Muscle layer of colon (tissue), 2 donors: ENCODE measurements around the gene ELP1.
"Not testable (repeated sequence)": the region's sequence is repeated elsewhere in the genome, so short reads cannot be mapped to it uniquely, and the experiment has no call there.

Experiments
- H3K27ac ChIP-seq: one replicate; pipeline ENCODE4 v1.7.0; 2013; ENCODE audit warnings: low read depth, mild to moderate bottlenecking, low read length, moderate library complexity
- H3K27me3 ChIP-seq, 2 donors: one replicate each; pipeline ENCODE4 v1.7.0; 2013; ENCODE audit warnings: low read length in 2 of 2, mild to moderate bottlenecking in 2 of 2; ENCODE audit not compliant: insufficient read depth in 2 of 2, control insufficient read depth in 1 of 2
- H3K36me3 ChIP-seq: one replicate; pipeline ENCODE4 v1.7.0; 2013; ENCODE audit warnings: mild to moderate bottlenecking, low read length; ENCODE audit not compliant: insufficient read depth
- H3K4me1 ChIP-seq: one replicate; pipeline ENCODE4 v1.7.0; 2013; ENCODE audit warnings: mild to moderate bottlenecking, low read length; ENCODE audit not compliant: insufficient read depth
- H3K4me3 ChIP-seq, 2 donors: one replicate each; pipeline ENCODE4 v1.7.0; 2013; ENCODE audit warnings: low read length in 2 of 2, low read depth in 1 of 2, mild to moderate bottlenecking in 1 of 2, moderate library complexity in 1 of 2
- H3K9ac ChIP-seq: one replicate; pipeline ENCODE4 v1.7.0; 2013; ENCODE audit warnings: low read length
- H3K9me3 ChIP-seq: one replicate; pipeline ENCODE4 v1.7.0; 2013; ENCODE audit warnings: mild to moderate bottlenecking, low read length
- donor health status: abdominal sarcoma.
- donor health status: Adenocarcinoma of cecum.

The ELP1 gene

GRCh38 chr9:108921200-108921599 lies 12.7 kb downstream of the ELP1 start:
- Histone ChIP-seq H3K4me1 (no peaks in the 10 kb centered on the region), H3K36me3 (peaks cover 62% of the 10 kb centered on the region), H3K9me3 (no peaks in the 10 kb centered on the region)

GRCh38 chr9:108920401-108920800 lies 13.5 kb downstream of the ELP1 start:
- not testable (repeated sequence) for H3K9me3 ChIP-seq, H3K27ac ChIP-seq, H3K4me3 ChIP-seq, H3K27me3 ChIP-seq, H3K9ac ChIP-seq, H3K4me1 ChIP-seq
- H3K36me3 ChIP-seq = peaks cover 60% of the 10 kb centered on the region

More at GRCh38 chr9:108921200-108921599, 12.7 kb downstream of the ELP1 start:
- no peaks in the 10 kb centered on the region for H3K27me3 ChIP-seq
- H3K4me3 ChIP-seq = no peak overlapping the region
- no peak overlapping the region for H3K27ac ChIP-seq
- no peak overlapping the region for H3K9ac ChIP-seq

- Histone ChIP-seq H3K36me3 (peaks cover 56% of the 10 kb centered on the region), H3K9ac (no peak overlapping the region), H3K4me3 (no peak overlapping the region), H3K27ac (no peak overlapping the region), H3K9me3 (no peaks in the 10 kb centered on the region), H3K4me1 (no peaks in the 10 kb centered on the region), H3K27me3 (no peaks in the 10 kb centered on the region)
These were observed 14.4 kb downstream of the ELP1 start for GRCh38 chr9:108919517-108919916.

- H3K27ac ChIP-seq = no peak overlapping the region
- H3K9me3 ChIP-seq = no peaks in the 10 kb centered on the region
- no peak overlapping the region for H3K9ac ChIP-seq
- peaks cover 55% of the 10 kb centered on the region for H3K36me3 ChIP-seq
- H3K4me3 ChIP-seq = no peak overlapping the region
- no peaks in the 10 kb centered on the region for H3K27me3 ChIP-seq
- H3K4me1 ChIP-seq = no peaks in the 10 kb centered on the region
These were observed 20.5 kb downstream of the ELP1 start for GRCh38 chr9:108913391-108913790.

GRCh38 chr9:108911820-108912219 lies 22.1 kb downstream of the ELP1 start:
- Histone ChIP-seq H3K9me3 (no peaks in the 10 kb centered on the region), H3K4me1 (no peaks in the 10 kb centered on the region), H3K36me3 (peaks cover 55% of the 10 kb centered on the region), H3K9ac (no peak overlapping the region), H3K27me3 (no peaks in the 10 kb centered on the region), H3K4me3 (no peak overlapping the region), H3K27ac (no peak overlapping the region)

GRCh38 chr9:108910914-108911313 lies 23.0 kb downstream of the ELP1 start:
- Histone ChIP-seq H3K9me3 (no peaks in the 10 kb centered on the region), H3K27ac (no peak overlapping the region), H3K9ac (no peak overlapping the region), H3K4me1 (no peaks in the 10 kb centered on the region), H3K36me3 (peaks cover 62% of the 10 kb centered on the region), H3K27me3 (no peaks in the 10 kb centered on the region), H3K4me3 (no peak overlapping the region)

- Histone ChIP-seq H3K36me3 (peaks cover 63% of the 10 kb centered on the region), H3K9me3 (no peaks in the 10 kb centered on the region), H3K27me3 (no peaks in the 10 kb centered on the region), H3K9ac (no peak overlapping the region), H3K4me1 (no peaks in the 10 kb centered on the region), H3K27ac (no peak overlapping the region), H3K4me3 (no peak overlapping the region)
These were observed 23.5 kb downstream of the ELP1 start for GRCh38 chr9:108910402-108910801.

- H3K27ac ChIP-seq = no peak overlapping the region
- H3K9me3 ChIP-seq = no peaks in the 10 kb centered on the region
- H3K9ac ChIP-seq = no peak overlapping the region
- H3K4me3 ChIP-seq = no peak overlapping the region
- H3K36me3 ChIP-seq = peaks cover 77% of the 10 kb centered on the region
- no peaks in the 10 kb centered on the region for H3K27me3 ChIP-seq
- no peaks in the 10 kb centered on the region for H3K4me1 ChIP-seq
These were observed 28.4 kb downstream of the ELP1 start for GRCh38 chr9:108905494-108905893.

- peaks cover 82% of the 10 kb centered on the region for H3K36me3 ChIP-seq
These were observed 29.8 kb downstream of the ELP1 start for GRCh38 chr9:108904161-108904560.

GRCh38 chr9:108903420-108904103 lies 30.4 kb downstream of the ELP1 start:
- Histone ChIP-seq H3K9ac (no peak overlapping the region), H3K9me3 (no peaks in the 10 kb centered on the region), H3K27ac (no peak overlapping the region), H3K36me3 (peaks cover 80% of the 10 kb centered on the region), H3K27me3 (no peaks in the 10 kb centered on the region), H3K4me3 (no peak overlapping the region), H3K4me1 (no peaks in the 10 kb centered on the region)

More at GRCh38 chr9:108904161-108904560, 29.8 kb downstream of the ELP1 start:
- H3K27me3 ChIP-seq = no peaks in the 10 kb centered on the region
- no peak overlapping the region for H3K27ac ChIP-seq
- no peaks in the 10 kb centered on the region for H3K9me3 ChIP-seq
- no peak overlapping the region for H3K4me3 ChIP-seq
- no peaks in the 10 kb centered on the region for H3K4me1 ChIP-seq
- no peak overlapping the region for H3K9ac ChIP-seq

GRCh38 chr9:108900176-108900575 lies 33.7 kb downstream of the ELP1 start:
- peaks cover 70% of the 10 kb centered on the region for H3K36me3 ChIP-seq
- H3K9me3 ChIP-seq = no peaks in the 10 kb centered on the region
- H3K4me1 ChIP-seq = no peaks in the 10 kb centered on the region

GRCh38 chr9:108899023-108899695 lies 34.8 kb downstream of the ELP1 start:
- H3K4me1 ChIP-seq, H3K9me3 ChIP-seq, H3K27ac ChIP-seq, H3K27me3 ChIP-seq, H3K9ac ChIP-seq, H3K4me3 ChIP-seq: not testable (repeated sequence)
- peaks cover 75% of the 10 kb centered on the region for H3K36me3 ChIP-seq

More at GRCh38 chr9:108900176-108900575, 33.7 kb downstream of the ELP1 start:
- H3K27me3 ChIP-seq = no peaks in the 10 kb centered on the region
- no peak overlapping the region for H3K9ac ChIP-seq
- H3K4me3 ChIP-seq = no peak overlapping the region
- no peak overlapping the region for H3K27ac ChIP-seq
